SHP77 treated with DMSO at 0.1 percent for 48 hours (cell line): Measurements from ENCODE around the gene ADAT3.

Source experiments
- DNase-seq: peaks from one replicate; lab custom pipeline; 2025; lab: John Stamatoyannopoulos, UW

The ADAT3 gene

GRCh38 chr19:1938071-1938470, 32.9 kb downstream of the ADAT3 start:
- DNase-seq, result no peak

DNA sequence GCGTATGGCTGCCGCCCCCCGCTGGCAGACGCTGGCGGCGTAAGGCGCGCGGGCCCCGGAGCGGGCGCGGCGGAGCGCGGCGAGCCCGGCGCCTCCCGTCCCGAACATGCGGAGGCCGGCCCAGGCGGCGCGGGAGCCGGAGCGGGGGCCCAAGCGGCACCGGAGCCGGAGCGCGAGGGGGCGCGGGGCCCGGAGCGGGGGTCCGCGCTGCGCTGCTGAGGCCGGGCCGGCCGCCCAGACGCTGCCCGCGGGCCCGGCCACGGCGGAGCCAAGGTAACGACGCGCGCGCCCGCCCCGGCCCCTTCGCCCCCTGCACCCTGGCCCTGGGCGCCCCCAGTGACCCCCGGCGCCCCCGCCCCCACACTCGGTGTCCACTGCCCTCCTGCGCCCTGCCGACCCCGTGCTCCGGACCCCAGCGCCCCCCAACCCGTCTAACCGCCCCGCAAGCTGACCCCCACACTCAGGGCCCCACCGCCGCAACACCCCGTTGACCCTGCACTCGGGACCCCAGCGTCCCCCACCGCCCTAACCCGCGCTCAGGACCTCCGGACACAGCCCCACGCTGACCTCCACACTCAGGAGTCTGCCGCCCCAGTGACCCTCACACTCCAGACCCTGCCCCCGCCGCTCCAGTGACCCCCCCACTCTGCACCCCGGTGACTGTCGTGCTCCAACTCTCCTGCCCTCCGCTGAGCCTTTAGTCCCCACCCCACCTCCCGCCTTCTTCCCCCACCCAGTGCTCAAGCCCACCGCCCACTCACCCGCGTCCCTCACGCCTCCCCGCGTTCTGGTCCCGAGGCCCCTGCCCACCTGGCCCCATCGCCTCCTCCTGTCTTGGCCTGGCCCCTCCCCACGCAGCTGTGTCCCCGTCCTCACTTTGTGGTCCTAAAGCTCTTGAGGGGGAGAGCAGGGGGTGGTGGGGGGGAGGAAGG, 36.2 kb downstream of the ADAT3 start, which contains the start of gene CSNK1G2:
Gene CSNK1G2 (plus strand): TSS at position 27 of the 932 bp plus-strand sequence. CDS start 28,601 bp downstream, outside the sequence.
- no peak for DNase-seq

GRCh38 chr19:1942078-1942933, 37.1 kb downstream of the ADAT3 start:
- peak; percentile 60 for DNase-seq

DNA sequence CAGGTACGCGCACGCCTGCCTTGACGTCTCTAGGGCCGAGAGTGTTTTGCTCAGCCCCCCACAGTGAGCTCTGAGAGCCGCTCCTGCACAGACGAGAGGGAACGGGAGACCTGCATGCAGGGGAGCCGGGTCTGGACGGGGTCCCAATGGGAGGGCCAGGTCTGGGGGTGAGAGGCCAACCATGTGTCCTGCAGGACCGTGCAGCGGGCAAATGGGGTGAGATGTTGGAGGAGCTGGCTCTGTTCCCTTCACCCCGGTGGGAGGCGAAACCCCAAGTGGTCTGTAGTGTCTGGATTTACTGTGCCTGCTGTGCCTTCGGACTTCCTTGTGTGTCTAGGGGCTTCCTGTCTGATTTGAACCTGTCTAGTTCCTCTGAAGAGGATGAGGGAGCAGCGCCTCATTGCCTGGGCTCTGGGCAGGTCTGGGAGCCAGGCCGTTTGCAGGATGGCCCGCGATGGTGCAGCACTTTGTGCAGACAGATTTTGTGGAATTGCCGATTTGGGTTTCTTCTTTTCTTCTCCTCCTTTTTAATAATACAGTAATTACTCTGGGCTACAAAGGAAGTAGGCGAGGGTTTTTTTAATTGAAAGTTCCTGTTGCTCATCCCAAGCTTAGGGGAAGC, 37.8 kb downstream of the ADAT3 start:
- no peak for DNase-seq

DNA sequence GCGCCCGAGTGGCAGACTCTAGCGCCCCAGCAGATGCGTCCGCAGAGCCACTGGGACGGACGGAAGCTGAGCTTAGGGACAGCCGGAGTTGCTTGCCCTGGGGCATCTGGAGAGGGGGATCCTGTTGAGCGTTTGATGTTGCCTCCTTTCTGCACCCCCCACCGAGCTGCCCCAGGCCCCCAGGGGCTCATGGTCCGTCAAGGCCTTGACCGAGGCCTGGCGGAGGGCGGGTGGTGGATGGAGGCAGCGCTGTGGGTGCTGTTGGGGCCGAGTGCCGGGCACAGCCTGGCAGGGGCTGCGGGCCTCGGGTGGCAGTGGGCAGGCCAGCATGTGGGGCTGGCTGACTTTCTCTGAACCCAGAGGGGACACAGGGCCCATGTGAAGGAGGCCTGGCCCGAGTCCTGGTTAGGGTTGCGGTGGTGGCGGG, 38.5 kb downstream of the ADAT3 start:
- no peak for DNase-seq

GRCh38 chr19:1944088-1944915, 39.1 kb downstream of the ADAT3 start:
- no peak for DNase-seq

DNA sequence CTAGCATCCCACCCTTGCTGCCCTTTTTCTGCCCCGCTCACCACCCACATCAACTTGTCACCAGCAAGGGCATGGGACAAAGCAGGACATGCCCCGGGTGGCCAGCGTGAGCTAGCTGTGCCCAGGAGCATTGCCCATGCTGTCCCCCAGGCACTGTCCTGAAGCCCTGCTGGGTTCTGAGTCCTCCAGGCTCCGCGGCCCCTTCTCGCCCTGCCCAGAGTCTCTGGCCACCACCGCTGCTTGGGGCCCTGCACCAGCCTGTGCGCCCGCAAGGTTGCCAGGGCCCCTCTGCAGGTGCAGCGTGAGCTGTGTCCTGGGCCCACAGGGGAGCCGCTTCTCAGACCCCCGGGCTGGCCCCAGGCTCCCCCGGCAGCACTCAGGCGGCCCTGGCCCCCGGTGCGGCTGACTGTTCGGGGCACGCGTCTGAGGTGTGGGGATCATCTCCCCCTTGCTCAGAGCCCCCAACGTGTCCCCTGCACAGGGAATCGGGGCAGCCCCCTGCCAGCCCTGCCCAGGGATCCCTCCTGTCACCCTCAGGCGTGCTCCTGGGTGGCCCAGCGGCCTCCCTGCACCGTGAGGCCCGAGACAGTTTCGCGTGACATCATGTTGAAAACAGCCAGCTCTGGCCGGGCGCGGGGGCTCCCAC, 39.8 kb downstream of the ADAT3 start:
- DNase-seq, result no peak

DNA sequence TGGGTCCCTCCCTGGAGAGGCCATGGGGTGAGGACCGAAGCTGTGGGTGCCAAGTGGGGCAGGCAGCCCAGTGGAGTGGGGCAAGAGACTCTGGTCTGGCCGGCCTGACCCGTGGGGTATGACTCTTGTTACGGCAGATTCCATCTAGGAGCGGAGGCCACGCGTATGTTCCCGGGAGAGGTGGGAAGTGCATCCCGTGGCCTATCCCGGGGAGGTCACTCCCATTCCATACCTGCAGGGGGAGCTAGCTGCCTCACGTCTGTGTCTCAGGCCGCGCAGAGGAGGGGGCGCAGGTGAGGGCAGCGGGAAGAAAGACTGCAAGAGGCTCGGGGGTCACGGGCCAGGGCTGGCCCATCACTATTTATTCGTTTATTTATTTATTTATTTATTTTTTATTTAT, 40.7 kb downstream of the ADAT3 start:
- peak; percentile 33 for DNase-seq

GRCh38 chr19:1947651-1948209, 42.5 kb downstream of the ADAT3 start:
- no peak for DNase-seq

- no peak for DNase-seq
These were observed 44.3 kb downstream of the ADAT3 start for GRCh38 chr19:1949304-1950101.

GRCh38 chr19:1950640-1951039, 45.4 kb downstream of the ADAT3 start:
- DNase-seq, result no peak

GRCh38 chr19:1952635-1953034, 47.4 kb downstream of the ADAT3 start:
- no peak for DNase-seq

DNA sequence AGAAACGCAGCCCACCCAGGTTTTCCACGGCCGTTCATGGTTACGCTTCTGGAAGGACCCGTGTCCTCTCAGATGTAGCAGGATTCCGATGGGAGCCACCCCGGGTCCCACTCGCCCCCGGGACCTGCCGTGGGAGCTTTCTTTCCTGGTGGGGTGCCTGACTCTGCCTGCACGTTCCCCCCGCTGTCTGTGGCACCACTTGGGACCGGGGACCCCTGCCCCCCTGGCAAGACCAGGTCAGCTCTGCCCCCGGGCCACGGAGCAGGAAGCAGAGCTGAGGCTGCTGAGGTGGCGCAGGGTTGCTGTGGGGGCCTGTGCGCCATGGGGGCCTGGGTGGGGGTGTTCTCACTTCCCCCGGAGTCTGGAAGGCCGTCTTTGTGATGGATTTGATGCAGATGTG, 47.8 kb downstream of the ADAT3 start:
- no peak for DNase-seq

- no peak for DNase-seq
These were observed 48.4 kb downstream of the ADAT3 start for GRCh38 chr19:1953441-1954094.

DNA sequence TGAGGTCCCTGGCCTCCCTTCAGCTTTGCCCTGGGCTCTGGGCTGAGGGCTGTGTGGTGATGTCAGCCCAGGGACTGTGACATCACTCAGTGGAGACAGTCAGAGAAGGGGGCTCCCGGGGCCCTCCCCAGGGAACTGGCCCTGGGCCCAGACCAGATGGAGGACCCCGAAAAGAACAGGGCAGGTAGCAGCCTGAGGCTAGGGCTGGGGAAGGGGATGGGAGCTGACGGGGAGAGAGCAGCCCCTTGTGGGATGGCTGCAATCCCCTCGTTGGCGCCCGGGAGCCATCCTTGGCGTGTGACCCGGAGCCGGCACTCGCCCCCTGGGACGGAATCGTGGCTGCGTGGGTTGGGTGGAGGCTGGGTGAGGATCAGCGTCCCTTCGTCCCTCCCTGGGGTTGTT, 49.3 kb downstream of the ADAT3 start:
- DNase-seq, result no peak

GRCh38 chr19:1955171-1956121, 50.2 kb downstream of the ADAT3 start:
- DNase-seq, result no peak

- DNase-seq, result no peak
These were observed 50.9 kb downstream of the ADAT3 start for GRCh38 chr19:1956122-1956494.

- DNase-seq, result no peak
These were observed 51.8 kb downstream of the ADAT3 start for GRCh38 chr19:1956868-1957492.
